GM19025 (cell line): ENCODE data around the gene LIMS2.

Experiments
- ATAC-seq: cut with Tn5 transposase; IDR thresholded peaks from one replicate; pipeline ENCODE4 v1.9.1; 2021; ENCODE audit warnings: mild to moderate bottlenecking, low read depth, moderate library complexity; ENCODE audit not compliant: unreplicated experiment

Gene LIMS2

GRCh38 chr2:127659408-127660290 lies 15.7 kb downstream of the LIMS2 start:
- ATAC-seq, result no peak

DNA sequence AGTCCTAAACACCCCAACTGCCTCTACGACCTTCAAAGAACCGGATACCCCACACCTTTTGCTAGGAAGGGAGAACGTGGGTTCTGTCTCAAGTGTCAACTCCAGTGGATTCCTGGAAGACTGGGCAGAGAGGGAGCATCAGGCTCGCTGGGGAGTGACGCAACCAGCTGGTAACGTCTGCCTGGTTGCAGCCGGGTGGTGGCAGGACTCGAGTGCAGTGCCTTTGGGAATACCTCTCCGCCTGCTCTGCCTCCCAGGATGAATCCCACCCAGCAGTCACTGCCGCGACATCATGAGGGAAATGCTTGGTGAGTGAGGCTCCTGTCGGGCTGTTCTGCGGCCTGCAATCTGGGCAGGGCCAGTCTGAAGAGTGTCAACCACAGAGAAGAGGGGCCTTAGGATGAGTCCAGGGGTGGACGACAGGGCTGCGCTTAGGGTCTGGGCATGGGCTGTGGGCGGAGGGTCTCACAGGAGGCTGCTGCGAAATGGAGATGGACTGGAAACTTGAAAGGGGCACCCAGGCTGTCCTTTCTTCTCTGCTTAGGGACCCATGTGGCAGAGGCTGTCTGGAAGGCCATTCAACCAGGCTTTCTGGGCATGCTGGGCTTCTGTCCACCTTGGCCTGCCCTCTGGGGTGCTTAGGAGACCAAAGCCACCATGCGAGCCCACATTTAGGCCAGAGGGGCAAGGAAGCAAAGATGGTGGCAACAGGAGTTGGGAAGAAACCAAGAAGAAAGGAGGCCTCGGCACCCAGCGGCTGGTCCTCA lies 16.5 kb downstream of the LIMS2 start:
- no peak for ATAC-seq

GRCh38 chr2:127658146-127658545 lies 17.2 kb downstream of the LIMS2 start:
- ATAC-seq, result no peak

DNA sequence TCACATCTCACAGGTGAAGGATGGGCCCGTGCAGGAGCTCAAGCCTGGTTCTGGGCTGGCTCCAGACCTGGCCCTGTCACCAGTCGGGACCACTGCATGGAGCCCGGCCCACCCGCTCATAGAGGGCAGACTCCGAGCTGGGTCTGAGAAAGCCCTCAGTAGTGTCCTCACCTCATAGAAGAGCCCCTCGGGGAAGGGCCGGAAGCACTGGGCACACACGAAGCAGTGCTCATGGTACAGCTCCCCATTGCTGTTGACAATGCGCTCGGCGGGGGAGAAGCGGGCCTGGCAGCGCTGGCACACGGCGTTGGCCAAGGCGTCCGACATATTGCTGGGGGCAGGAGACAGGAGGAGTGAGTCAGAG lies 18.1 kb downstream of the LIMS2 start:
- no peak for ATAC-seq

- ATAC-seq, result no peak
These were observed 18.6 kb downstream of the LIMS2 start for GRCh38 chr2:127656569-127657231.

DNA sequence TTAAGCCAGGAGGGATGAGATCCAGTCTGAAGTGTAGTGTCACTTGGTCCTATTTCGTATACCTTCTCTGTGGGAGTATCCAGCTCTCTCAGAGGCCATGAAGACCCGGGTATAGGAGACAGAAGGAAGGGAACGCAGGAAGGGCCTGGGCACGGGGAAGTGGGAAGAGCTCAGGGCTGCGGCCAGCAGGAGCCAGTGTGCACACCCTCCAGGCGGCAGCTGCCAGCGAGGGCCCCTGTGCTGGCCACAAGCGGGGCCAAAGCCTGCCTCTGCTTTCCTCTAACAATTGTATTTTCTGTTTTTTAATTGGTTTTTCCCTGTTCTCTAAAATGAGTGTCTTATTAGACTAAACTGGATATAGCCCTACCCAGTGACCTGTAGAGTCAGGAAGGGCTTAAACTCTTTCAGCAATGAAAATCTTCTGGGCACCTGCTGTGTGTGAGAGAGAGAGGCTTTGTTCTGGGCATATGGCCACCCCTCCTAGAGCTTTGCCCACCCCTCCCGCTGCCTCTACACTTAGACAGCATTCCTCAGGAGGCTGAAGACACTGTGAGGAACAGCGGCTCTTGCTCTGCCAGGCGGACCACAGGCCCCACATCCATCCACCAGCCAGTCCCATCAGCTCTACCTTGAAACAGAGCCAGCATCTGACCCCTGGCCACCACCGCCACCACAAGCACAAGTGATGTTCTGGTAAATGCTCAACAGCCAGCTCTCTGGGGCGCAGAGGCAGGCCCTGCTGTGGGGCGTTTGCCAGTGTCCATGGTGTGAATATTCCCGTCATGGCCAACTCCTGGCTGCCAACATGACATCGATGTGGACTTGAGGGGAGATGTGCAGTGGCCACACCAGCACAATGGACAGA lies 19.9 kb downstream of the LIMS2 start:
- ATAC-seq, result no peak

GRCh38 chr2:127654838-127655175 lies 20.5 kb downstream of the LIMS2 start:
- ATAC-seq, result no peak

- no peak for ATAC-seq
These were observed 21.1 kb downstream of the LIMS2 start for GRCh38 chr2:127654084-127654837.

GRCh38 chr2:127653421-127654083 lies 21.8 kb downstream of the LIMS2 start:
- ATAC-seq, result no peak

DNA sequence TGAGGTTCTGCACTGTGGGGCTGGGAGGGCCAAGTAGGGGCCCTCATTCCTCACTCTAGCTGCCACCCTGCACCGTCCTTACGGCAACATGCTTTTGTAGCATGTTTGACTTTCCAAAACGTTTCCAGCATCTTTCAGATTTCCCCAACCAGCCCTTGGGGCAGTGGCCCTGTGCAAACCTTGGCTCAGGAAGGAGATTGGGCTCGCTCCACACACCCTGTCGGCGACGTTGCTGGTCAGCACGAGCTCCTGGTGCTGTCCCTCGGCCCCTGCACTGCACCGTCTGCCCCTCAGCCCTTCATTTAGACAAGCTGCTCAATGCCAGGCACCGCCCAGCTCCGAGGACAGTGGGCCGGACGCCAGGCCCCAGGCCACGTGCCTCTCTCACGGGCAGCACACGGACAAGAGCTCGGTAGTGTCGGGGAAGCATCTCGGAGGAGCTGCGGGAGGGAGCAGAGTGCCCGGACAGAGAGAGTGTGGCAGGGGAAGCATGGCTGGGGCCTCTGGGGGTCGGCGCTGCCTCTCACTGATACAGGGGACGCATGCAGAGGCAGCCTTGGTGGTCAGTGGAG lies 22.5 kb downstream of the LIMS2 start:
- ATAC-seq, result no peak

GRCh38 chr2:127651971-127652550 lies 23.3 kb downstream of the LIMS2 start:
- ATAC-seq, result no peak

- ATAC-seq, result no peak
These were observed 23.9 kb downstream of the LIMS2 start for GRCh38 chr2:127651381-127651809.

DNA sequence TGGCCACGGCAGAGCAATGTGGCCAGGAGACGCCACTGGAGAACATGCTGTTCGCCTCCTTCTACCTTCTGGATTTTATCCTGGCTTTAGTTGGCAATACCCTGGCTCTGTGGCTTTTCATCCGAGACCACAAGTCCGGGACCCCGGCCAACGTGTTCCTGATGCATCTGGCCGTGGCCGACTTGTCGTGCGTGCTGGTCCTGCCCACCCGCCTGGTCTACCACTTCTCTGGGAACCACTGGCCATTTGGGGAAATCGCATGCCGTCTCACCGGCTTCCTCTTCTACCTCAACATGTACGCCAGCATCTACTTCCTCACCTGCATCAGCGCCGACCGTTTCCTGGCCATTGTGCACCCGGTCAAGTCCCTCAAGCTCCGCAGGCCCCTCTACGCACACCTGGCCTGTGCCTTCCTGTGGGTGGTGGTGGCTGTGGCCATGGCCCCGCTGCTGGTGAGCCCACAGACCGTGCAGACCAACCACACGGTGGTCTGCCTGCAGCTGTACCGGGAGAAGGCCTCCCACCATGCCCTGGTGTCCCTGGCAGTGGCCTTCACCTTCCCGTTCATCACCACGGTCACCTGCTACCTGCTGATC lies 24.4 kb downstream of the LIMS2 start:
- no peak for ATAC-seq

DNA sequence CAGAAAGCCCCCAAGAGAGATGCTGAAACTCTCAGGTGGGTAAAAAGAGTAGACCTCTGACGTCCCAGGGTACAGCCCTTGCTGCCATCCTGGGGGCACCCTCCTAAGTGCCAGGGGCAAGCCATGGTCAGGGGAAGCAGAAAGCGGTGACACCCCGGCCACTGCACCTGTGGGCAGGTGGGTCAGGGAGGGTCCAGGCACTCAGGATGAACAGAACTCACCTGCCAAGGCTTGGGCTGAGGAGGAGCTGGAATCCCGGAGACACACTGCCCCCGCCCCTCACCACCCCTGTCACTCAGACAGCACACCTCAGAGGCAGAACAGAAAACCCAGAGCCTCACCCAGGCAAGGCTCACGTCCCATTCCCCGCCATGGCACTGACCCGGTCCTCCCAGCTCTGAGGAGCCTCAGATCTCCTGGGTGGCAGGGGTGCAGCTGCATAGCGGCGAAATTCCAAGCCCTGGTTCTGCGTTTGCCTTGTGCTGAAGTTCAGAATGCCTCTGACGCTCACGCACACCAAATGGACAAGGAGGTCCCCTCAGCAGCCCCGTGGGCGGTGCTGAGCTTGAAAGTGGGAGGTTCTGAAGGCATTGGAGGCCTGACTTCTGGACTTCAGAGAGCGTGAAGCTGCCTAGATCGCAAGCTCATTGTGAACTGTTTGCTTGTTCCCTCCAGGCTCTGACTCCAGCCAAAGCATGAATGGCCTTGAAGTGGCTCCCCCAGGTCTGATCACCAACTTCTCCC lies 25.1 kb downstream of the LIMS2 start:
- ATAC-seq, result no peak

DNA sequence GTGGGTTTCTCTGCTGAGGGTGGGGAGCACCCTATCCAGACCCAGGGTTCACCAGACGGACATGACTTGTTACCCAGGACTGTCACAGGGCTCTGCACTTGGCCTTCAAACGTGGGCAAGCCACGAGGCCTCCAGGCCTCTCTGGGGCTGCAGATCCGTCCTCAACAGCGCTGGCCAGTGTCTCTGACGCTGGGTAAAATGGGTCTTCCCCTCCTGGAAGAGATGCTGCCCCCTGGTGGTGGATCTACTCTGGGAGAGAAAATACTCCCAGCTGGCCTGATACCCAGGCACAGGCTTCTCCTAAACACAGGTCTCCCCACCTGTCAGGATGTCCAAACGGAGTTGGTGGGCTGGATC lies 25.7 kb downstream of the LIMS2 start:
- ATAC-seq, result no peak

DNA sequence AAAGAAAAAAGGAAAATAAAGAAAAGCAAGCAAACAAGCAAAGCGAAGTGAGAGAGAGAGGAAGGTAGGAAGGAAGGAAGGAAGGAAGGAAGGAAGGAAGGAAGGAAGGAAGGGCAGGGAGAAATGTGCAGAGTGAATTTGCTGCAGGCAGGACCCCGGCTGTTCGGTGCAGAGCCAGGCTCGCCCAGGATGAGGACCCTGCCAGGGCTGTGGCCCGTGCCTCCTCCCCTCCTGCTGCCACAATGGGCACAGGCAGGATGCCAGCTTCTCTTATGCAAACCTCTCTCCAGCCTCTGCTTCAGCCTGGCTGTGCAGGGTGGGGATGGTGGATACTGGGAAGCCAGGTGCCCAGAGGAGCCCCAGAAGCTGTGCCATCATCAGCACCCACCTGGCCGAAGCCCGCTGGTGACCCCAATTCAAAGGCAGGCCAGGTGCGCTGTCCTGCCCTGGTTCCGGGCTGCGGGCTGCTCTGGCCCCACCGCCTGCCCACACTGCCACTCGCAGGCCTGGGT lies 26.2 kb downstream of the LIMS2 start:
- no peak for ATAC-seq

DNA sequence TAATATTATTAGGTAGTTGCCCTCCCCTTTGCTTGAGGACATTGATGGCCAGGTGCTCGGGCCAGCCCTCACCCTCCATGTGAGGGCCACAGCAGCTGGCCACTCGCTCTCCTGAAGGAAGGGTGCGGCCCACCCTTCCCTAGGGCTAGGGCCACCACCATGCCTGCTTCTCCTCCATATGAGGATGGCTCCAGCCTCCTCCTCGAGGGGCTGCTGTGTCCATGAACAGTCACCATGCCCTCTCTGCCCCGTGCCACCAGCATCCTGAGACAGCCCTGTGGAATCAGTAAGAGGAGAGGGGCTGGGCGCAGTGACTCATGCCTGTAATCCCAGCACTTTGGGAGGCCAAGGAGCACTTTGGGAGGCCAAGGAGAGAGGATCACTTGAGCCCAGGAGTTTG lies 27.0 kb downstream of the LIMS2 start:
- no peak for ATAC-seq
